LoVo (cell line): Measurements from ENCODE around the gene NUP153.
"Not testable (repeated sequence)": the region's sequence is repeated elsewhere in the genome, so short reads cannot be mapped to it uniquely, and the experiment has no call there.

Experiments used
- DNase-seq: peaks from one replicate; pipeline ENCODE4 v3.0.0-alpha.2; 2016; ENCODE audit warnings: low spot score

The NUP153 gene

DNA sequence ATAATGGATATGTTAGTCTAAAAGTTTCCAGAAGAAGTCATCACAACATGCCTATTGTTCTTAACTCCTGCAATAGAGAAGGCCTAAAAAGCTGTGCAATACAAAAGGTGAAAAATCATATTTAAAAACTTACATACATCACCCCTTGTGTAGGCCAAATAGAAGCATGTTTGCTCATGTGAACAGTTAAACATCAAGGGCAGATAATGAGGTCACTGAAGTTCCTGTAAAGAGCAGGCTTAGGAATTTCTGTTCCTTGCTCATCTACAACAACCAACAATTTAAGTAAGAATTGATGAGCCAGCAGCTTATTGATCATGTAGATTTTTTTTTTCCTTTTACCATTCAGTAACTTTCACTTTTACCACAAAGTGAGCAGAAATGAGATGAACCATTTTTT, 7.5 kb upstream of the NUP153 start:
- no peak for DNase-seq

DNA sequence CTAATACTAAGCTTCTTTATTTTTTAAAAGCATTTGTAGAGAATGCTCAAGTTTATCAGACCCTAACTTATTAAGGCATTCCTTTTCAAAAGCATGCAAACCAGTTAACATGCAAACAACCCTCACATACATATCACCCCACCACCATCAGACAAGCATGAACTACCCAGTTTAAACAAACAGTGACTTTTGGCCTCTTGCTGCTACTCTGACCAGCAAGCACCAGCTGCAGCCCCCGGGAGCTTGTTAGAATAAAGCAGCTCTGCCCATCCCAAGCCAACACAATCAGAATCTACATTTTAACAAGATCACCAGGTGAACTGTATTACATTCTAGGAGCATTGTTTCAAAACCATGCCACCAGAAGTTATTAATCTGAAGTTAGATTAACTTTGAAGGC, 5.9 kb upstream of the NUP153 start:
- DNase-seq = no peak

DNA sequence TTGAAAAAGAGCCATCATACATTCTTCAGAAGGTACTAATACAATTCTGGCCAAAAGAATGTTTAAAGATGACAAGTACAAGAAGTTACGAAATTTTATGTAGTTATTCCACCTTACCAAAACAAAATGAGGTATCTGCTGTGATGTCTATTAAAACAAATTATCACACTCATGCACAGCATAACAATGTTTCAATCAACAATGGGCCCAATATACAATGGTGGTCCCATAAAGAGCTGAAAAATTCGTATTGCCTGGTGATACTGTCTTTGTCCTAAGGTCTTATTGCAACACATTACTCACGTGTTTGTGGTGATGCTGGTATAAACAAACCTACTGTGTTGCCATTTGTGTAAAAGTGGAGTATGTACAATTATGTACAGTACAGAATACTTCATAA, 3.6 kb upstream of the NUP153 start:
- no peak for DNase-seq

DNA sequence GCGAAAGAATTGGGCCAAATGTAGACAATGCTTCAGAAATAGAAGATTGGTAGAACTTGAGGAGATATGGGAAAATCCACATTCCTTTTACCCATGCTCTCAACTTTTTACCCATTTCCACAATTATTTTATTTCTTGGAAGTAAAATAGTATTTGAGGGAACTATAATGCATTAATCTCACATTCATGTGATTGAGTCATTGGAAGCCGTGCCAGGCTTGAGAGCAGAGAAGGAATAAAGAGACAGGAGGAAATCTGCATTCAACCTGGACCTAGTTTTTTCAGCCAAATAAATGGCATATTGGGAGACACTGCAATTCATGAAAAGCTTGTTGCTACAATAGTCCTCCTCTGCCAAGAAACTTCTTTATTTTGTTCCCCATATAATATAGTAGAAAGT, 2.8 kb upstream of the NUP153 start:
- DNase-seq = no peak

DNA sequence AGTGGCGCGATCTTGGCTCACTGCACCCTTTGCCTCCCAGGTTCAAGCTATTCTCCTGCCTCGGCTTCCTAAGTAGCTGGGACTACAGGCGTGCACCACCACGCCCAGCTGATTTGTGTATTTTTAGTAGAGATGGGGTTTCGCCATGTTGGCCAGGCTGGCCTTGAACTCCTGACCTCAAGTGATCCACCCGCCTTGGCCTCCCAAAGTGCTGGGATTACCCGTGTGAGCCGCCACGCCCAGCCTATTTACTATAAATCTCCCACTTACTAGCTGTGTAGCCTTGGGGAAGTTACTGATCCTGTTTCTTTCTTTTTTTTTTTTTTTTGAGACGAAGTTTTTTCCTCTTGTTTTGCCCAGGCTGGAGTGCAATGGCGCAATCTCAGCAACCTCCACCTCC, 1.3 kb upstream of the NUP153 start:
- DNase-seq = not testable (repeated sequence)

DNA sequence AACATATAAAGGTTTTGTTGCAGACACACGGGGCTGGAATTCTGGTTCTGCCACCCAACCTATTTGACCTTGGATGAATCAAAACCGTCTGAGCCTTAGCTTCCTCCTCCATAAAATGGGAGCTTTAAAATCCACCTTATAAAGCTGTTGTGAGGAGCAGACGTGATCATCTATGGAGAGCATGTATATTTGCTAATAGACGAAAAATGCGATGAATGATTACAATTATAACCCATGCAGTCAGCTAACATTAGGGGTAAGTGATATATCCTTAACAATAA, 586 bp upstream of the NUP153 start:
- DNase-seq = no peak

DNA sequence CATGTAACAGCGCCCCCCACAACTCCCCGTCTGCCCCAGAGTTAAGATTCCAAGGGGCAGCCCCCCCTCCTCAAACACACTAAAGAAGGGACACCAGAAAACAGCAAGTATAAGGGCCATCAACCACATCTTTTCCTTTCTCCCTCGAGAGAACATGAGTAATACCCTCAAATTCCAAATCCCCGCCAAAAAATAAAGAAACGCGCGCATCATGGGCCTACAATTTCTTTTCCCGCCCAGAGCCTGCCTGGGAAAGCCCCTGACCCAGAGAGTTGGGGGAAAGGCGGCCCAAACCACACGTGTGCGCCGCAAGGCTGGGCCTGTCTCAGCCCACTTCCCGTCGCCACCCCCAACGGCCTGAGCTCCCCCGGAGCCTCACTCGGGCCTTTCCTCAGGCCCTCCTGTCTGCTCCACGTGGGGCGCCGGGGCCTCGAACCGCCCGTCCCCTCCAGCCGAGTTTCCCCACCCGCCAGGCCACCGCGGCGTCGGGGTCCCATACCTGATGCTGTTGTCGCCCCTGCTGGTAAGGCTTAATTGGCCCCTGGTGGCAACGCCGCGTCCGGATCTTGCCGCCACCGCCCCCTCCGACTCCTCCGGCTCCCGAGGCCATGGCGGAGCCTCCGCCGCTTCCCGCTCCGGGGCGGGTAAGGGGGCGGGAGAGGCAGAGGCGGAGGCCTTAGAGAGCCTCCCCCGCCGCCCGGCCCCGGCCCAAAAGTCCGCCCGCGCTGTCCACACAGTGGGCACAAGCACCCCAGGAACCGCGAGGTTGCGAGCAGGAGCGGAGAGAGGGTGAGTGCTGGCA, 746 bp downstream of the NUP153 start:
- peak; percentile 24 for DNase-seq

DNA sequence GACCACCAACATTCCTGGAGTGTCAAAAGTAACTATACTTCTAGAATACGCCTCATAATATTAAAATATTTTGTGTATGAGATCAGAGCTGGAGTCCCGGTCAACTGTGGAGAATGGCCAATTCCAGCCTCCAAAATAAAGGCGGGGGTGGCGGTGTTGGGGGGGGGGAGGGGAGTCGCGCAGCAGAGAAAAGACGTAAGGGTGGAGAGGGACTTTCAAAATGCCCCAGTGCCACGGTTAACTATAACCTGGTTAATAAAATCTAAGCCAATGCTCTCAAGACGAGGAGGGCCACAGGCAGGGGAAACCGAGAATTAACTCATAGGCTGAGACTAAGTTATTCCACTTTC, 1.3 kb downstream of the NUP153 start:
- DNase-seq = peak; percentile 52

DNA sequence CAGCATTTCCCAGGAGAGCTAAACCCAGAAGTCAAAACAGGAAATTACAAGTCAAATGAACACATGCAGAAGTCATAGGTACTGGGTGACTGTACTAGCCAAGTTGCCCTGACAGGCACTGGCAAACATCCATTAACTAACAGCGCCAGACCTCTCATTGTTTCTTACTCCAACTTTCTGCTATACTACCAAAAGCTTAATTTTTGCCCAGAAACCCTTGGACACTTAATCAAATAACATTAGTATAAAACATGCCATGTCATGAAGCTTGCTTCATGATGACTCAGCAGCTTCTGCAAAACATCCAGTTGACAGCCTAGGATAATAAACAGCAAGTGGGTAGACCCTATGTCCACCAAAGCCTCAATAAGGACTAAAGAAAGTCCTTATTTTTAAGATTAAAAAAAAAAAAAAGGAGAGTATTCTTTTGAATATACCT, 3.5 kb downstream of the NUP153 start:
- peak; percentile 11 for DNase-seq

DNA sequence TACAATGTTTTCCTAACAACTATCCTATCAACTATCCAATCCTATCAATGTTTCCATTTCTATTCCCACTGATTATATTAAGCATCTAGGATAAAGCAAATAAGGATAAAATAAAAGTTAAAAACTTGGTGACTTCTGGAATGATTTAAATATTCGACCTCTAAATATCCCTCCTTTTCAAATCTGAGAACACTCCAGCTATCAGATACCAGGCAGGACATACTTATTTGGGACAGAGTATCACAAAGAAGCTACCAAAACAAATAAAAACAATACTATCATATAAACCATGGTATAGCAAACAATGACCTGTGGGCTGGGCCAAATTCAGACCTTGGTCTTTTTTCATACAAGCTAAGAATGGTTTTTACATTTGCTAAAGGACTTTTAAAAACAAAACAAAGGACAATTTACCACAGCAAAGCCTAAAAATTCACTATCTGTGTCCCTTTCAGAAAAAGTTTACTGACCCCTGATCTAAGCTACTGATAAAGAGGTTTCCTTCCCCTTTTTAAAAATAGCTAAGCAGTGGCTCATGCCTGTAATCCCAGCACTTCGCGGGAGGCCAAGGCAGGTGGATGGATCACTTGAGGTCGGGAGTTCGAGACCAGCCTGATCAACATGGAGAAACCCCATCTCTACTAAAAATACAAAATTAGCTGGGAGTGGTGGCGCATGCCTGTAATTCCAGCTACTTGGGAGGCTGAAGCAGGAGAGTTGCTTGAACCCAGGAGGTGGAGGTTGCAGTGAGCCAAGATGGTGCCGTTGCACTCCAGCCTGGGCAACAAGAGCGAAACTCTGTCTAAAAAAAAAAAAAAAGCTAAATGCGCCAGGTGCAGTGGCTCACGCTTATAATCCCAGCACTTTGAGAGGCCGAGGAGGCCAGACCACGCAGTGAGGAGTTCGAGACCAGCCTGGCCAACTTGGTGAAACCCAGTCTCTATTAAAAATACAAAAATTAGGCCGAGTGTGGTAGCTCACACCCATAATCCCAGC, 6.0 kb downstream of the NUP153 start:
- DNase-seq = no peak

DNA sequence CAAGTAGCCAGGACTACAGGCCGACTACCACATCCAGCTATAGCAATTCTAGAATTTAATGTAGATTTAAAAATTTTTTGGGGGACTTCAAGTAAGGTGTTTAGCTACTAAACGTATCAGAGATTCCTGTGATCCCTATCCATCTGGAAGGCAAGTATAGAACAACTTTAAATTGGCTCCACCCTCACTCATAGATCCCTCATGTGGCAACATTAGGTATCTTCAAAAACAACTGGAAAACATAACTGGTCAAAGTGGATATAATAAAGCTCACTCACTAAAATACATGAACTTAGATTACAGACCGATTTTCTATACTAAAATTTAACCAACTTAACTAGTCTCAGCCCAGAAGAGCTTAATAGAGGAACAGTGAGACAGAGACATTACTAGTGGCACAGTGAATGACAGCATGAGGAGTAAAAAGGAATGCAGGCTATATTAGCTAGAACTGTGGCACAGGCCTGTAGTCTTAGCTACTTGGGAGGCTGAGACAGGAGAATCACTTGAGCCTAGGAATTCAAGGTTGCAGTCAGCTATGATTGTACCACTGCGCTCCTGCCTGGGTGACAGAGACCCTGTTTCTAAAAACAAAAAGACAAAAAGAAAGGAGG, 14.7 kb downstream of the NUP153 start:
- no peak for DNase-seq

DNA sequence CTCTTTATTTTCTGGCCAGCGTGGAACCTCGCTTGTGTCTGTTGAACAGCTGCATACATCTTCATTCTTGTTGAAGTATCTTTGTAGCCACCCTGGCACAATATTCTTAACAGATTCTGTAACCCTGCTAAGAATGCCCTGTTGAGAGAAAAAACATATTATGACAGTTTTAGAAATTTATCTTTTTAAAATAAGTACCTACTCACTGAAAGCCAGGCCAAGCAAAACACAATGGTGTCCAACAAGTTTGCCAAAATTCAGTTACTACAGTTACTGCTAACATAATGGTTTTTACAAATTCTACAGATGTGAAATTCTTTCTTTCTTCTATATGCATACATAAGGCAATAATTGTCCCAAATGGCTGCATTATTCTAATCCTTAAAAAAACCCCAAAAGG, 18.2 kb downstream of the NUP153 start:
- DNase-seq = no peak

DNA sequence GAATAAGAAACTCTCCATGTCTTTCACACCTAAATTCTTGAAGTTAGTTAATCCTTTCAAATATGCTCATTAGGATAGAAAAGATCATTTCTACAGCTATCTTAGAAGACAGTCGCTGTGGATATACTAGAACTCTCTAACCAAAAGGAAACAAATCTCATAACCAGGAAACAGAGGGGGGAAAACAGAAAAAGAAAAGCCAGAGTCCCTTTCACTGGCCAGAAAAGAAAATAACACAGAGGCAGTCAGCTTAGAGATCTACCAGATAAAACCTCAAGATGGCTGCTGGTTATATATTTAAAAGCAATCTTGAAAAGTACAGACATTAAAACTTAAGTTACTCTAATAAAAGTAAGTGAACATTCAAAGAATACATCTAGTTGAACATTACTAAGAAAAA, 19.6 kb downstream of the NUP153 start:
- no peak for DNase-seq

DNA sequence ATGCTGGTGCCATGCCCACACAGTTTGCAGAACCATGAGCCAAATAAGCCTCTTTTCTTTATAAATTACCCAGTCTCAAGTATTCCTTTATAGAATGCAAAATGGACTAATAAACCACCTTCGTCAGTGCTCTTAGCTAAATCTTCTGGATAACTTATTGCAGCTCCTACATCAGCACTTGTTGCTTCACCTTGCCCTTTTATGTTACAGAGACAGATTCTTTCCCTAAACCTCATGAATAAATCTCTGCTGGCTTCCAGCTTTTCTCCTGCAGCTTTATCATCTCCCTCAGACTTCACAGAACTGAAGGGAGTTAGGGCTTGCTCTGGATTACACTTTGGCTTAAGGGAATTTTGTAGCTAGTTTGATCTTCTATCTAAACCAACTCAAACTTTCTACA, 22.6 kb downstream of the NUP153 start:
- DNase-seq = no peak

DNA sequence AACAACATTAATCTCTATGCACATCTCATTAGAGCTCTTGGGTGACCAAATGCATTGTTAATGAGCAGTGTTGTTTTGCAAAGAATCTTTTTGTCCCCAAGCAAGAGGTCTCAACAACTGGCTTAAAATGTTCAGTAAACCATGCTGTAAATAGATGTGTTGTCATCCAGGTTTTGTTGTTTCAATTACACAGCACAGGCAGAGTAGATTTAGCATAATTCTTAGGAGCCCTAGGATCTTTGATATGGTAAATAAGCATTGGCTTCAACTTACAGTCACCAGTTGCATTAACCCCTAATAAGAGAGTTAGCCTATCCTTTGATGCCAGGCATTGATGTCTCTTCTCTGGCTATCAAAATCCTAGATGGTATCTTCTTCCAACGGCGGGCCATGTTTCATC, 23.3 kb downstream of the NUP153 start:
- DNase-seq = no peak

DNA sequence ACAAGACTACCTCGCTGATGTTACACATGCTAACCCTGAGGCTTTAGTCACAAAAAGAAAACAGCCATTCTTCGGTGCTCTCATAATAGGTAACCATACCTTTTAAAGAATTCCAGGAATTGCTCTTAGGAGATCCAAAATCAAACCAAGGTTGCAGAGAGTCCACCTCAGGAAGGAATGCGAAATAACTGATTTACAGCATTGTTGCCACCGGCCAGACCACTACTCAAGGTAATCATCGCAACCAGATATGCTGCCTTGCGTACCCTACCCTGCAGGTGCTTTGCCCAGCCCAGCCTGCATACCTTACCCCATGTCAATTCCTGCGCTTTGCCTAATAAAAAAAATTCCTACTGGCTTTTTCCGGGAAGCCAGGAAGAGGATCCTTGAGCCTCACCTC, 27.0 kb downstream of the NUP153 start:
- no peak for DNase-seq

DNA sequence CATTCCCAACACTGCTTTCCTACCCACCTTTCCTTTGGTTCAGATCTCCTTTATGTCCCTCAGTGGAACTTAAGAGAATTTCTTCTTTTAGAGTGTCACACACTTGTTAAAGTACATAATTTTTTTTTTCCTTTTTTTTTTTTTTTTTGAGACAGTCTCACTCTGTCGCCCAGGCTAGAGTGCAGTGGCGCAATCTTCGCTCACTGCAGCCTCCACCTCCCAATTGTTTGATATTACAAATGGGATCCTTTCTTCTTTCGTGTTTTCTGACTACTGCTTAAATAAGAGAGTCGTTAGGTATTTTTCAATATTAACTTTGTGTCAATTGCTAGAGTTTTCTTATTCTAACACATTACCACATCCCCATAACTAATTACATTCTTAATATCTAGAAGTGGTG, 29.1 kb downstream of the NUP153 start:
- DNase-seq = no peak

DNA sequence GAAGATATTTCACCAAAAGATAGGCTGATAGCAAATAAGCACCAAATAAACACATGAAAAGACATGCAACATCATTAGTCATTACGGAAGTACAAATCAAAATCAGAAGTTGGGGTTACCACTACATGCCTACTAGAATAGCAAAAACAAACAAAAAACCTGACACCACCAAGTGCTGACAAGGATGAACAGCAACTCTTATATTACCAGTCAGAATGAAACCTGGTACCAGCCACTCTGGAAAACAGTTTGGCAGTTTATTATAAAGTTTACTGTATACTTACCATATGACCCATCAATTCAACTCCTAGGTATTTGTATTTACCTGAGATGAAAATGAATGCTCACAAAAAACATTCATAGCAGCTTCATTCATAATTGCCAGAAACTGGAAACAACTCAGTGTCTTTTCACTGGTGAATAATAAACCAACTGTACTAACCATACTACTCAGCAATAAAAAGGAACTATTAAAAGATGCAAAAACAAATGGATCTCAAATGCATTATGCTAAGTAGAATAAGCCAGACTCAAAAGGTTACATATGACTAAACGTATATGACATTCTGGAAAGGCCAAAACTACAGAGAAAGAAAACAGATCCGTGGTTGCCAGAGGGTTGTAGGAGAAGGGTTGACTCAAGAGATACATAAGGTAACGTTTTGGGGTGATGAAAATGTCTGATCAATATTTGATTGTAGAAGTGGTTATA, 33.0 kb downstream of the NUP153 start:
- no peak for DNase-seq

DNA sequence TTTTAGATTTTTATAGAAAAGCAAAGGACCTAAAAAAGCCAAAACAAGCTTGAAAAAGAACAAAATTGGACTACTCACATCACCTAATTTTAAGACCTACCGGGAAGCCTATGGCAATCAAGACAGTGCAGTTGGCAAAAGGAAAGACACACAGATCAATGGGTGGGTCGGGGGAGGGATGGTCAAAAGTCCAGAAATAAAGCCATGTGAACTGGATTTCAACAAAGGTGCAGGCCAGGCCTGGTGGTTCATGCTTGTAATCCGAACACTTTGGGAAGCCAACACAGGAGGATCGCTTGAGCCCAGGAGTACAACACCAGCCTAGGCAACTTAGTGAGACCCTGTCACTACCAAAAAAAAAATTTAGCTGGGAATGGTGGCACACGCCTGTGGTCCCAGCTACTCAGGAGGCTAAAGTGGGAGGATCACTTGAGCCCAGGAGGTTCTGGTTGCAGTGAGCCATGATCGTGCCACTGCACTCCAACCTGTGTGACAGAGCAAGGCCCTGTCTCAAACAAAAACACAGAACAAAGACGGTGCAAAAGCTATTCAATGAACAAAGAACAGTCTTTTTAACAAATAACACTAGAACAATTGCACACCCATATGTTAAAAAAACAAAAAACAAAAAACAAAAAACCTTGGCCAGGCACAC, 34.5 kb downstream of the NUP153 start:
- DNase-seq = no peak

DNA sequence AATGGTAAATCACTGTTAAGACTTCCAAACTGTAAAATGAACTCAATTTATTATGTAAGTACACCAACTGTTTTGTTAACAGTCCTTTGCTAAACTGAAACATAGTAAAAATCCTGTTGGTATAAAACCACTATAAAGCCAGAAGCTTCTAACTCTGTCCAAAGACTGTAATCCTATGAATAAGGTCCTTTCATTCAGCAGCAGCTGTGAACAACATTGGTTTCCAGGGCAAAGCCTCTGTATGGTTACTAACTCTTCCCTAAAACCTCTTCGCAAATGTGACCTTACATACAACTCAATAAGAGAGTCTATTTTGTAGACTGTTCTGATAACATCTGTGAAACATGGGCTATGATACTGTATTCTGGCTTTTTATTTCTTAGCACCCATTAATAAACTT, 40.1 kb downstream of the NUP153 start:
- DNase-seq = no peak

DNA sequence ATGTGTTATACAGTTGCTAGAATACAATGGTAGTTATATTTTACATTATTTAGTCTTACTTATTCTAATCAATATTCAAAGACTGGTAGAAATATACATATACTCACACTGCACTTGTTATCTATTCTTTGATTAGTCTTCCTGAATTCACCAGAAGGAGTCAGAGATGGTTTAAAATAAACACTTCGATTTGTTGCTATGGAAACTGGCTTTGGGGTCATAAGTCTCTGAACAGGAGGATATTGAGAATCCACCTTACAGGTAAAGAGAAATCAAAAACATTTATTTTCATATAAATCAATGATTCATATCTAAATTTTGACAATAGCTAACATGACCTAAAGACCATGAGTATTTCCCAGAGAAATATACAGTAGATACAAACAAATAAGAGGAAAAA, 41.6 kb downstream of the NUP153 start:
- no peak for DNase-seq

DNA sequence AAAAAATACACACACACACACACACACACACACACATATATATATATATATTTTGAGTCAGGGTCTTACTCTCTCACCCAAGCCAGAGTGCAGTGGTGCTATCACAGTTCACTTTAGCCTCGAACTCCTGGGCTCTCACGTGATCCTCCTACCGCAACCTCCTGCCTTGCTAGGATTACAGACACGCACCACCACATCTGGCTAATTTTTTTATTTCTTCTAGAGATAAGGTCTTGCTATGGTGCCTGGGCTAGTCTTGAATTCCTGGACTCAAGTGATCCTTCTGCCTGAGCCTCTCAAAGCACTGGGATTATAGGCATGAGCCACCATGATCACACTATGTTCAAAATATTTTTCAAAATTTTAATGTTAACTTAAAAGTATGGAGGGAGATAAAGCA, 43.5 kb downstream of the NUP153 start:
- no peak for DNase-seq
